Osteoblast (primary cell): ENCODE data around the gene FLT1. TPM values are rescaled to one million over a fixed set of nuclear protein-coding genes. Genes with fewer than 3 reads are reported as not detected.

ENCODE experiments used
- DNase-seq: peaks from one replicate; pipeline ENCODE4 v3.0.0; 2011; ENCODE audit warnings: low spot score, mixed read lengths; ENCODE audit not compliant: insufficient read length; ENCODE audit errors: missing footprints
- H2AFZ ChIP-seq: 2 replicates; pipeline ENCODE4 v1.6.0; 2011; ENCODE audit warnings: mild to moderate bottlenecking, low read length
- H3K27ac ChIP-seq: 2 replicates; pipeline ENCODE4 v1.5.1; 2011; ENCODE audit warnings: mild to moderate bottlenecking, low read depth, low read length, moderate library complexity
- H3K27me3 ChIP-seq: 2 replicates; pipeline ENCODE4 v1.6.0; 2012; ENCODE audit warnings: mild to moderate bottlenecking, control low read depth, inconsistent platforms, low read length, moderate library complexity; ENCODE audit not compliant: insufficient read depth
- H3K36me3 ChIP-seq: 2 replicates; pipeline ENCODE4 v1.5.1; 2011; ENCODE audit warnings: mild to moderate bottlenecking, low read length, control low read depth, moderate library complexity; ENCODE audit not compliant: insufficient read depth
- H3K4me1 ChIP-seq: 2 replicates; pipeline ENCODE4 v1.5.1; 2011; ENCODE audit warnings: mild to moderate bottlenecking, low read length, control low read depth, moderate library complexity; ENCODE audit not compliant: insufficient read depth
- H3K4me2 ChIP-seq: 2 replicates; pipeline ENCODE4 v1.6.0; 2011; ENCODE audit warnings: mild to moderate bottlenecking, low read length; ENCODE audit not compliant: insufficient read depth
- H3K4me3 ChIP-seq: fragments of 200-600 bp; sonication (generic); 3 replicates; pipeline ENCODE4 v1.5.1; 2012; ENCODE audit warnings: mild to moderate bottlenecking, low read length, inconsistent platforms; ENCODE audit not compliant: insufficient read depth
- H3K79me2 ChIP-seq: 2 replicates; pipeline ENCODE4 v1.6.0; 2012; ENCODE audit warnings: mild to moderate bottlenecking, low read length, control low read depth, inconsistent platforms; ENCODE audit not compliant: insufficient read depth
- H3K9me3 ChIP-seq: 2 replicates; pipeline ENCODE4 v1.5.1; 2011; ENCODE audit warnings: low read depth, low read length, control low read depth
- H4K20me1 ChIP-seq: 2 replicates; pipeline ENCODE4 v1.6.0; 2012; ENCODE audit warnings: mild to moderate bottlenecking, low read length, control low read depth; ENCODE audit not compliant: insufficient read depth
- total RNA-seq: library from RNA; depleted of rRNA; stranded (reverse); fragments of >200 nt; gene quantifications from 2 replicates; pipeline ENCODE4 v1.2.3, GENCODE V29; 2012
- TF ChIP-seq, protein P1 (sequence below): IDR thresholded peaks from 2 replicates; pipeline ENCODE4 v1.5.1; 2011; ENCODE audit warnings: mild to moderate bottlenecking, low read depth, low read length, moderate library complexity; ENCODE audit errors: extremely low read depth

Gene FLT1
- total RNA-seq, 1 donor: not detected

DNA sequence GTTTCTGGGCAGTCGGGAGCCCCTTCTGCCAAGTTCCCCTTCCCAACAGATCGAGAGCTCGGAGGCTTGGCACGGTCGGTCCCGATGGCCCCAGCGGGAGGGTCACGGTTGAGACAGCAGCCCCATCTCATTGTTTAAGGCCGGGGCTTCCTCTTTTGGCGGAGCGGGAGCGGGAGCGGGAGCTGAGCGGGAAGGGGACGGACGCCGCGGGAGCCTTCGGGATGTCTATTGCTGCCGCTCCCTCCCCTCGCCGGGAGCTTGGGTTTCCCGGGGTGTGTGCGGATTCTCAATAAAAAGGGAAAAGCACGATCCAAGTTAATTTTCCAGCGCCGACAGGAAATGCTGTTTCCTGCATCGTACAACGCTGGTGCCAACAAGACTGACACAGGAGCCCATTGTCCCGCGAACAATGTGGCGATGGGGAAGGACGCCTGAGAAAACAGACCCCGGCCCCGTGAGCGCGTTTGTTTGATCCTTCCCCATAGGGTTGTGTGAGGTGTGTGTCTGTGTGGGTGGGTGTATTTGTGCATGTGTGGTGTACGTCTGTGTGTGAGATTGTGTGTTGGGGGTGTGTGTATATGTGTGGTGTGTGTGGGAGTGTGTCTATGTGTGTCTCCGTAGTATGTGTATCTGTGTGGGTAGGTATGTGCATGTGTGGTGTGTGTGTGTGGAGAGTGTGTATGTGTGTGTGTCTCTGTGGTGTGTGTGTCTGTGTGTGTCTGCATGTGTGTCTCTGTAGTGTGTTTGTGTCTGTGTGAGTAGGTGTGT lies 36.3 kb upstream of the FLT1 start:
- no peaks in the 10 kb centered on the region for H3K79me2 ChIP-seq
- H2AFZ ChIP-seq: peak overlapping the region; percentile 90
- TF ChIP-seq, protein P1, sequence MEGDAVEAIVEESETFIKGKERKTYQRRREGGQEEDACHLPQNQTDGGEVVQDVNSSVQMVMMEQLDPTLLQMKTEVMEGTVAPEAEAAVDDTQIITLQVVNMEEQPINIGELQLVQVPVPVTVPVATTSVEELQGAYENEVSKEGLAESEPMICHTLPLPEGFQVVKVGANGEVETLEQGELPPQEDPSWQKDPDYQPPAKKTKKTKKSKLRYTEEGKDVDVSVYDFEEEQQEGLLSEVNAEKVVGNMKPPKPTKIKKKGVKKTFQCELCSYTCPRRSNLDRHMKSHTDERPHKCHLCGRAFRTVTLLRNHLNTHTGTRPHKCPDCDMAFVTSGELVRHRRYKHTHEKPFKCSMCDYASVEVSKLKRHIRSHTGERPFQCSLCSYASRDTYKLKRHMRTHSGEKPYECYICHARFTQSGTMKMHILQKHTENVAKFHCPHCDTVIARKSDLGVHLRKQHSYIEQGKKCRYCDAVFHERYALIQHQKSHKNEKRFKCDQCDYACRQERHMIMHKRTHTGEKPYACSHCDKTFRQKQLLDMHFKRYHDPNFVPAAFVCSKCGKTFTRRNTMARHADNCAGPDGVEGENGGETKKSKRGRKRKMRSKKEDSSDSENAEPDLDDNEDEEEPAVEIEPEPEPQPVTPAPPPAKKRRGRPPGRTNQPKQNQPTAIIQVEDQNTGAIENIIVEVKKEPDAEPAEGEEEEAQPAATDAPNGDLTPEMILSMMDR: no peak
- H3K36me3 ChIP-seq: no peaks in the 10 kb centered on the region
- H3K27ac ChIP-seq: no peak overlapping the region
- peak; percentile 96 for DNase-seq
- H3K4me2 ChIP-seq: peak overlapping the region; percentile 95
- H3K27me3 ChIP-seq: peaks cover 31% of the 10 kb centered on the region
- peaks cover 13% of the 10 kb centered on the region for H3K4me1 ChIP-seq
- H4K20me1 ChIP-seq: no peaks in the 10 kb centered on the region
- peak overlapping the region; percentile 69 for H3K4me3 ChIP-seq
- no peaks in the 10 kb centered on the region for H3K9me3 ChIP-seq

DNA sequence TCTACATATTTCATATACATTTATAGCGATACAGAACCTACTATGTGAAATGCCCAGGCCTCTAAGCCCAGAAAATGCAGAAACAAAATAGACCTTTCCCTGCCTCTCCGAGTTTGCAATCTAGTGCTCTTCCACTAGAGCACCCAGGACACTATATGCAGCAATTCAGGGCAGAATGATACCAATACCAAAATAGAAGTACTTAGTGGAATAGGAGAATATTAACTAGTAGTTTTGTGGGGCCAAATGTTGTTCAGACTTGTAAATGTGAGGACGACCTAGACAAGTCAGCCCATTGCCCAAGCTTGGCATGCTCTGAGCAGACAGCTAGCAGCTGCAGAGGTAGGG lies 35.8 kb upstream of the FLT1 start:
- Histone ChIP-seq H3K4me2 (peak overlapping the region; percentile 95), H3K4me1 (peaks cover 13% of the 10 kb centered on the region), H3K36me3 (no peaks in the 10 kb centered on the region)

DNA sequence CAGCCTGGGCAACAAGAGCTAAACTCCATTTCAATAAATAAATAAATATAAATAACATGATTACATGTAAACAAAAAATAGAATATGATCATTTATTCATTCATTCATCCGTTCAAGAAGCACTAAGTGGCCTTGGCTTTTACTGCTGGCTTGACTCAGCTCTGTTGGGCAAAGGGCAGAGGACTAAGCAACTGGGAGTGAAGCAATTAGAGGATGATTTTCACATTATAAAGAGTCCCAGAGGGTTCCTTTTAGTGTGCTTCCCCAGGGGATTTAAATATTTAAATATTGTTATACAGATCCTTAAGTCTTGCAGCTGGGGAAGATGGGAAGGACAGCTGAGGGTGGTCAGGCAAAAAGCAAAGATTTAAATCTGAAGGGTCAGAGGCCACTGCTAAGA lies 34.9 kb upstream of the FLT1 start:
- TF ChIP-seq, protein P1: no peak
- no peaks in the 10 kb centered on the region for H3K79me2 ChIP-seq
- H3K36me3 ChIP-seq: no peaks in the 10 kb centered on the region
- no peak overlapping the region for H2AFZ ChIP-seq
- no peaks in the 10 kb centered on the region for H4K20me1 ChIP-seq
- peaks cover 36% of the 10 kb centered on the region for H3K27me3 ChIP-seq
- no peak for DNase-seq
- no peak overlapping the region for H3K4me3 ChIP-seq
- H3K4me2 ChIP-seq: no peak overlapping the region
- H3K9me3 ChIP-seq: no peaks in the 10 kb centered on the region
- H3K4me1 ChIP-seq: peaks cover 13% of the 10 kb centered on the region
- H3K27ac ChIP-seq: no peak overlapping the region

More for the DNA sequence above, 35.8 kb upstream of the FLT1 start:
- Histone ChIP-seq H3K27me3 (peaks cover 31% of the 10 kb centered on the region), H3K79me2 (no peaks in the 10 kb centered on the region), H2AFZ (peak overlapping the region; percentile 90), H3K9me3 (no peaks in the 10 kb centered on the region), H4K20me1 (no peaks in the 10 kb centered on the region), H3K4me3 (peak overlapping the region; percentile 69), H3K27ac (no peak overlapping the region)
- DNase-seq: peak; percentile 79
- TF ChIP-seq, protein P1: peak; percentile 25

- Histone ChIP-seq H3K9me3 (no peaks in the 10 kb centered on the region), H3K27me3 (peaks cover 32% of the 10 kb centered on the region), H3K4me2 (no peak overlapping the region), H3K36me3 (no peaks in the 10 kb centered on the region), H4K20me1 (no peaks in the 10 kb centered on the region), H3K4me1 (peaks cover 13% of the 10 kb centered on the region), H2AFZ (no peak overlapping the region), H3K27ac (no peak overlapping the region), H3K4me3 (no peak overlapping the region), H3K79me2 (no peaks in the 10 kb centered on the region)
- no peak for DNase-seq
- TF ChIP-seq, protein P1: peak; percentile 9
These were observed 33.9 kb upstream of the FLT1 start for GRCh38 chr13:28528848-28529247.
